HG03095 (cell line): ENCODE data around the gene SEMA6B.
"Not testable (repeated sequence)": the region's sequence is repeated elsewhere in the genome, so short reads cannot be mapped to it uniquely, and the experiment has no call there.

ENCODE experiments used
- ATAC-seq: cut with Tn5 transposase; IDR thresholded peaks from one replicate; pipeline ENCODE4 v1.9.1; 2021; ENCODE audit warnings: moderate library complexity; ENCODE audit not compliant: unreplicated experiment

Gene SEMA6B

GRCh38 chr19:4550479-4551050, 8.9 kb downstream of the SEMA6B start:
- ATAC-seq: no peak

DNA sequence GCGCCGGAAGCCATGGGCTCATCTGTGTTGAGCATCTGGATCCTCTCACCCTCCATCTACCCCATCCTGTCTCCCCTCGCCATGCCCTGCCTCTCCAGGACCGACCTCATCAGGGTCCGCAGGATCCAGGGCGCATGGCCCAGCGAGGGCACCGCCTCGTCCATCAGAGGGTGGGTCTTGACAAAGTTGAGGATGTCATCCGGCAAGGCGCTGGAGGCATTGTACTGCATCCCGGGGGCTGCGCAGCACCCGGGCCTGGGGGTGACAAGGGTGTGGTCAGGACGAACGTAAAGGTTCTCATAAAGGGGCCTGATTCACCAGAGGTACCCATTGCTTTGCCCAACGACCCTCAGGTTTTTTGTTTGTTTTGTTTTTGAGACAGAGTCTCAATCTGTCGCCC, 9.5 kb downstream of the SEMA6B start:
- no peak for ATAC-seq

DNA sequence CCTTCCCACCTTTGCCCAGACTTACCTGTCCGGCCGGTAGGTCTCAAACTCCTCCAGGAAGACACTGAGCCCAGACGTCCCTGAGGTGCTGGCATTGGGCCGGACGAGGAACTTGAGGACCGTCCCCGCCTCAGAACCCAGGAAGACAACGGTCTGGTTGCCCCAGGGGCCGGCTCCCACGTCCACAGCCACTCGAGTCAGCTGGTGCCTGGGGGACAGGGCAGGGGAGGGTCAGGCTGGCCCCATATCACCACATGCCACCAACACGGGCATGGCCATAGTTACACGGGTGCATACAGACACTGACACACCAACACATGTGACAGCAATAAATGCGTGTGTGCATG, 11.3 kb downstream of the SEMA6B start:
- ATAC-seq: no peak

DNA sequence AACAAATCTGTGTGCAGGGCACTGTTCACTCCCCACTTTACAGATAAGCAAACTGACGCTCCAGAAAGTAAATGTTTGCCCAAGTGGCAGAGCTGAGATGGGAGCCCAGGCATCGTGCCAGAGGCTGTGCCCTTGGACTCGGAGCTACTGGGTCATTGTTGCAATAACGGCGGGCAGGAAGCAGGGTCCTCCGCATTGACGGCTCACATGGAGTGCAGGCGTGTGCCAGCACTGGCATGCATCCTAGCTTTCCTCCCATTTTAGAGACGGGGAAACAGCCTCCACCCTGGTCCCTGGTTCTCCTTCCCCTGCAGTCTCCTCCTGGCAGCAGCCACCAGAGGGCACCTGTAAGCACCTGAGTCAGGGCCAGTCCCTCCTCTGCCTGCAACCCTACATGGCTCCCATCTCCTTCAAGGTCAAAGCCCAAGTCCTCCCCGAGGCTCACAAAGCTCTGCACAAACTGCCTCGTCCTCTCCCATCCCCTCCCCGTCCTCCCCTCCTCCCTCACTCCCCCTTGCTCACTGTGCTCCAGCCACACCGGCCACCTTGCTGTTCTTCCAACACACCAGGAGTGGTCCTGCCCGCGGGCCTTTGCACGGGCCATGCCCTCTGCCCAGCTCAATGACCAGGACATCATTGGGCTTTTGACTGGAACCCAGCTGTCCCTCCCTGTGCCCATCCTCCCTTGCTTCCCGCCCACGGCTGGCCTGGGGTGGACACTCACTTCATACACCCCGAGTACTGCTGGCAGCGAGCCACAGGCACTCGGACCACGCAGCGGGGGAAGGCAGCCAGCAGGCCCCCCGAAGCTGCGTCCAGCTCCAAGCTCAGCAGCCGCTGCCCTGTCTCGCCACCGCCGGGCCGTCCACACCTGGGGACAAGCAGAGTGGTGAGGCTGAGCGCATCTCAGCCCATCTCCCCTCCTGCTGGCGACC, 11.9 kb downstream of the SEMA6B start:
- ATAC-seq: no peak

DNA sequence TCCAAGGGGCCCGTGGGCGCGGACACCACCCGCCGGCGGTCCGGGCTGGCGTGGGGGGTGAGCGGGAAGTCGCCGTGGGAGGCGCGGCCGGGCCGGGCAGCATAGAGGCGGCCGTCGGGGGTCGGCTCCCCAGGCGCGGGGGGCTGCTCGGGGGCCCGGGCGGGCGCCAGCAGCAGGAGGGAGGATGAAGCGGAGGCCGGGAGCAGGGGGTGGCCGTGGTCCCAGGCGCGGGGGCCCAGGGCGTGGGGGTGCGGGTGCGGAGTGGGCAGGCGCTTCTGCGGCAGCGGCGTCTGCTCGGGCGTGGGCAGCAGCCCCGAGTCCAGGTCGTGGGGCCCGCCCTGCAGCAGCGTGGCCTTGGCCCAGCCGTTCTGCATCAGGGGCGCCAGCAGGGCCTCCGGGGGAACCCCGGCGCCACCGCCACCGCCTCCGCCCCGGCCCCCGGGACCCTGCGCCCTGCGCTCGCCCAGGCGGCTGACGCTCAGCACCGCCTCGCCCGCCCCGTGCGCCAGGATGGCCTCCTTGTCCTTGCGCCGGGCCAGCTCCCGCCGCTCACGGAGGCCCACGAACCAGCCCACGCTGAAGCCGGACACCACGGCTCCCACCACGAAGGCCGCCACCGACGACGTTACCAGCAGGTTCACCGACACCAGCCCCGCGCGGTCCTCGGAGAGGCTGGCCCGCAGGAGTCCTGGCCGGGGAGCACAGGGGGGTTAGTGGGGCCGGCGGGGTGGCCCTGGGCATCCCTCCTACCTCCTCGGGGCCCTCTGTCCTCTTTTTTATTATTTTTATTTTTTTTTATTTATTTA, 15.4 kb downstream of the SEMA6B start:
- no peak for ATAC-seq

DNA sequence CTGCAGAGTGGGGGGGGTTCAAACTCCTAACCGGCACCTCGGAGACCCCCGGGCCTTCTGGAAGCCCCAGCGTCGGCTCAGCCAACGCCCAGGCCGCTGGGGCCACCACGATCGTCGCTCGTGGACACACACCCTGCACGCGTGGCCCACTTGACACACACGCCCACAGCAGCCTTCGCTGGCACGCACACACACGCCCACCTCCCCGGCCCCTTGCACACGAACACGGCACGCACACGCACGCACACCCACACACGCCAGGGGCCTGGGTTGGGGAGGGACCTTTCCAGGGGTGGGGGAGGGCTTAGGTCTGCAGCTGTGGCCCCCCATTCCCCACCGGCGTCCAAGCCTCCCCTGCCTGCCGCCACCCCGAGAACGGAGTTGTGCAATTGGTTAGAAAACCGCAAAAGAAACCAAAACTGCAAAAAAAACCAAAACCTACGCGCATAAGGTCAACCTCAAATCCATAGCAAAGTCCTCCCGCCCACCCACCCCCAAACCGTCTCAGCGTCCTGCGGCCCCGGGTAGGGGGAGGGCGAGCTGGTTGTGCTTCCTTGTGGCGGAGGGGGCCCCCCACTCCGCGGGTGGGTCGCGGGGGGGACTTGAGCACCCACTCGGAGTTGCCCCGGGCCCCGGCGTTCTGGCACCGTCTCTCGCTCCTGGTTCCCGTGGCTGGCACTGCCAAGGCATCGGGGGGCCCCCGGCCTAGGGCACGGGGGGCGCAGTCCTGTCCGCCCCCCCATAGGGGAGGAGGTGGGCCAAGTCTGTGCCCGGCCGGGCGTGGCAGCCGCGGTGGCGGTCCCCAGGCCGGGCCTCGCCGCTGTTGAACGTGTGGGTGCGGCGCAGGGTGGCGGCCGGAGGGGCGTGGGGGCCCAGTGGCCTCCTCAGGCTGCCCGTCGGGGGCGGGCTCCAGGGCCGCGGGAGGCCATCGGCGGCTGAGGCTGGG, 16.3 kb downstream of the SEMA6B start:
- ATAC-seq: no peak

- not testable (repeated sequence) for ATAC-seq
Observed at GRCh38 chr19:4541806-4542145, 17.7 kb downstream of the SEMA6B start.

GRCh38 chr19:4541114-4541805, 18.2 kb downstream of the SEMA6B start:
- ATAC-seq: no peak

DNA sequence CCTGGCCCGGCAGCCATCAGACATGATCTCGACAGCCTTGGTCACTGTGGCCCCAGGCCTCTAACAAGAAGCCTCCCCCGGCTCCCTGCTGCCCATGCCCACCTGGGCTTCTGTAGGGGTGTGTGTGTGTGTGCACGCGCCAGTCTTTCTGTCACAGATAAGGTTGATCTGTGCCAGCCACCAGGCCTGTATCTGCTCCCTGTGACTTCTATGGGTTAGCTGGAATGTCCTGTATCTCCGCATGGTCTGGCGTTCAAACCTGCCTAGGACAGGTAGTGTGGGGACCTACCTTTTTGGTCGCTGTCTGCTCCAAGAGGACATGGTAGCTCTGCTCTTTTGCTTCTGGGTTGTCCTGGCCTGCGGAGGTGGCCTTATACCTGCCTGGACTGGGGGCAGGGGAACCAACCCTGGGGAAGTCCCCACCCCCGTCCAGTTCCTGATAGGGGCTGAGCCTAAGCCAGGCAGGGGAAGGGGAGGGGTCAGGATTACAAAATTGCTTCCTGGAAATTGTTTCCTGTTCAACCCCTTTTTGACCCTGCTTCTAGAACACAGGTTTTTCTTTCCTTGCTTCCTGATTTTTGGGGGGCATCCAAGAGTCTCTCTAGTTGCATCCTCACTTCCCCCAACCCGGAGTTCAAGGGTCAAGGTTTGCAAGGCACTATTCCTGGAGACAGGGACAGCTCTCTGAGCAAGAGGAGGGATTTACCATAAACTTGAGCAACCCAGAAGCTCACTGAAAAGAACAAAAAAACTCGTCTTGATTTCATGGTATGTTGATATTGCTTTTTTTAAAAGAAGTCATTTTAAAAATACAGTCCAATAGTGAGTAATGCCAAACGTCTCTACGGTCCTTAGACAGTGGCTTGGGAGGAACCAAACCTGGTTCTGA, 19.5 kb downstream of the SEMA6B start, which contains the start of gene LRG1:
TSS of gene LRG1 (minus strand) at position 344 of the 889 bp plus-strand sequence. CDS start at position 321, 23 bp downstream.
- ATAC-seq: no peak

GRCh38 chr19:4539169-4539692, 20.3 kb downstream of the SEMA6B start:
- no peak for ATAC-seq

DNA sequence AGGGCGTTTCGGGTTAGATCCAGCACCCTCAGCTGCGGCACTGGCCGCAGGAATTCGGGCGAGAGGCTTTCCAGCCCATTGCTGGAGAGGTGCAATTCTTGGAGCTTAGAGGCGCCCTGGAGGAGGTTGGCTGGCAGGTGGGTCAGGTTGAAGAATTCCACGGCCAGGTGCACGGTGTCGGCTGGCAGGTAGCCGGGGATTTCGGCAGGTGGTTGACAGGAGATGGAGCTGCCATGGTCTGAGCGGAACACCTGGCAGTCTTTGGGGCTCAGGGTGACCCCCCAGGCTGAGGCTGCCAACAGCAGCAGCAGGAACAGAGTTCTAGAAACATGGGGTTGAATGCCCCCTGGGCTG, 20.9 kb downstream of the SEMA6B start:
- no peak for ATAC-seq

- no peak for ATAC-seq
Observed at GRCh38 chr19:4537953-4538600, 21.4 kb downstream of the SEMA6B start.

DNA sequence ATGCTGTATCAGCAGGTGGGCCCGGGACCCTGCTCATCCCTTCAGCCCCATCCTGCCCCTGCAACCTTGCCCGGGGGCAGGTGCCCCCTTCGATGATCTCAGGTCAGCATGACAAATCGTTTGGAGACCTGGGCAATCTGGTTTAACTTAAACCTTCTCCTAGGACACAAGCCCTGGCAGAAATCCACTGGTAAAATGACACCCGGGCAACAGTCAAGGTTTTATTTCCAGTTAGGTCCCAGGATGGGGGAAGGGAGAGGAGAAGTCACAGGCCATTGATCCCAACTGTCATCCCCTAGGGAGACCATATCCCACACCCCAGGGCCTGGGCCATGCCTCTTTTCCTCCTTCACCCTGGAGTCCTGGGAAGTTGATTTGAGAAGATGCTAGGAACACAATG, 22.7 kb downstream of the SEMA6B start:
- no peak for ATAC-seq

DNA sequence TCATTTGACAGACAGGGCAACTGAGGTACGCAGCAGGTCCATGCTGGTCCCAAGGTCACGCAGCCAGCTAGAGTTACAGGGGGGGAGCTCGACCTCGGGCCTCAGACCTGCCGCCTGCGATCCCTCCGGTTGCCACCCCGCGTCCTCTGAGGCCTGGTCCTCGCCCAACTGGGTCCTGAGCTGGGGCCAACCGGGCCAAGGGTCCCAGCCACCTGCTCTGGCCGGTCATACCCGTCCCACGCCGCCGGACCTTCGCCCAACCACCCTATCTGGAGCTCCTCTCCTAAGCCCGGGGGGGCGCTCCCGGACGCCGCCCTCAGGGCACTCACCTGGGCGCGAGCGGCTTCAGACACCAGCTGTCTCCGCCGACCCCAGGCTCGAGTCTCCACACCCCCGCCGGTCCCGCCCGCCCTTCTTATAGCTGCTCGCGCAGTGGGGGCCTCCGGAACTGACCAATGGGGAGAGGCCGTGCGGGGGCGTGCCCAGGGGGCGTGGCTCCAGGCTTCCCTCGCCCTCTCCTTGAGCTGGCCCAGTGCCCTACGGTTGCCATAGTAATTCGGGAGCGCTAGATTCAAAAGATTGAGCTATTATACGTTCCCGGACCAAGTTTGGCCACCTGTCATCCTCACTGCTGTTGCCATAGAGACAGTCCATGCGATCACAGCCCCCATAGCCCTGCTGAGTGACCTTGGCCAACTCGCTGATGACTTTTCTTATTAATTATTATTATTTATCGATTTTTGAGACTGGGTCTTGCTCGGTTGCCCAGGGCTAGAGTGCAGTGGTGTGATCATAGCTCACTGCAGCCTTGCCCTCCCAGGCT, 24.4 kb downstream of the SEMA6B start, which contains the start of gene PLIN5:
TSS of gene PLIN5 (minus strand) at position 389 of the 823 bp plus-strand sequence. CDS start 1,150 bp downstream, outside the sequence.
- ATAC-seq: no peak

GRCh38 chr19:4533835-4534424, 25.6 kb downstream of the SEMA6B start:
- no peak for ATAC-seq

DNA sequence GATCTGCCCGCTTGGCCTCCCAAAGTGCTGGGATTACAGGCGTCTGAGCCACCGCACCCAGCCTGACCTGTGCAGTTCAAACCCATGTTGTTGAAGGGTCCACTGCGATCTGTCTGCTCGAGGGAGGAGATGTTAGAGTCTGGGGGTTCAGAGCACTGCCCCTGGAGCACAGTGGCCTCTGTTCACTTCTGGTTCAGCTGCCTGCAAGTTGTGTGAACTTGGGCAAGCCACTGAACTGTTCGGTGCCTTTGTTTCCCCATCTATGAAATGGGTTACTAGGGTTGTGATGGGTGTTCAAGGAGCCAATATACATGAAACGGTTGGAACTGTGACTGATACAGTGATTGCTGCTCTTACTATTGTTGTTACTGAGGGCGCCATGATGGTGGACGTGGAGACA, 26.1 kb downstream of the SEMA6B start:
- no peak for ATAC-seq
